Stimulated activated CD8-positive, alpha-beta memory T cell treated with anti-CD3 and anti-CD28 coated beads, Interleukin-7, amount 100 ng/mL, for 1 hour (primary cell): ENCODE results near the gene STMP1.

Experiments
- DNase-seq, 2 donors: peaks; one replicate each; pipeline ENCODE4 v3.0.0-alpha.2; 2020; ENCODE audit warnings: low read depth in 2 of 2

Gene STMP1

GRCh38 chr7:135719688-135720087 is 57.4 kb downstream of the STMP1 start:
- DNase-seq = no peak

GRCh38 chr7:135721198-135721820 is 59.0 kb downstream of the STMP1 start:
- DNase-seq = no peak

- DNase-seq = no peak
Observed at GRCh38 chr7:135723411-135723810, 61.1 kb downstream of the STMP1 start.
